Astrocyte of the cerebellum (primary cell): ENCODE results near the gene ALDH5A1.

ENCODE experiments used
- DNase-seq: peaks from one replicate; pipeline ENCODE4 v3.0.0-alpha.2; 2011; ENCODE audit warnings: low read depth
- H3K4me3 ChIP-seq: 2 replicates; pipeline ENCODE4 v1.5.1; 2011; ENCODE audit warnings: mild to moderate bottlenecking, low read depth, low read length, moderate library complexity
- in situ Hi-C: cut with HindIII; loops from 2 replicates; pipeline ENCODE4 v1.10.0; 2017; ENCODE audit warnings: low sequenced_read_pairs
- TF ChIP-seq, protein P1 (sequence below): IDR thresholded peaks from 2 replicates; pipeline ENCODE4 v1.5.1; 2012; ENCODE audit warnings: low read length, low read depth, moderate library complexity, mild to moderate bottlenecking; ENCODE audit errors: missing control alignments

The ALDH5A1 gene

DNA sequence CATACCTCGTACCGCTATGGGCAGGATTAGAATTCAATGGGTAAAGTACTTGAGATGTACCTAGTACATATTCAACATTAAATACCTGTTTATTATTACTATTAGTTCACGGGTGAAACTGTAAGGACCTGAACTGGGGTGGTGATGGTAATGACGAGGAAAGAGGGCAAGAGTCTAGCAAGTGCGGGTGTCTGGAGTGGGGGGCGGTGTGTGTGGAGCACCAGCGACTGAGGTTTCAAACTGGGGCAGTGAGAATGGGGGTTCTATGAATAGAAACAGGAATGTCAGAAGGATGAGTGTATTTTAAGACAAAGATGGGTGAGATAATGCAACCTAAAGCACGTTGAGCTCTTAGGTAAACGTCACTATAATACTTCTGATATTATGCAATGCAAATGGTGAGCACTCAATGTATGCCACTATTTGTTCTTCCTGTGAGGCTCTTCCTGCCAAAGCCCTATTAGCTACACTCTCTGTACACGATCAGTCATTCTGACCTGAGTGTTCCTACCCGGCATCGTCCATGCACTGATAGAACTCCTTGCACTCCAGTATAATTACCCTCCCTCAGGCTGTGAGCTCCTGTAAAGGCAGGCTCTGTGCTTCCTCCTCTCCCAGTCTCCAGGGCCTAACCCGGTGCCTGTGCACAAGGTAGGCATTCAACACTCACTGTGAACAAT is 55.0 kb downstream of the ALDH5A1 start:
- no peak for DNase-seq
- in situ Hi-C loops, result no loop called here
- TF ChIP-seq, protein P1, sequence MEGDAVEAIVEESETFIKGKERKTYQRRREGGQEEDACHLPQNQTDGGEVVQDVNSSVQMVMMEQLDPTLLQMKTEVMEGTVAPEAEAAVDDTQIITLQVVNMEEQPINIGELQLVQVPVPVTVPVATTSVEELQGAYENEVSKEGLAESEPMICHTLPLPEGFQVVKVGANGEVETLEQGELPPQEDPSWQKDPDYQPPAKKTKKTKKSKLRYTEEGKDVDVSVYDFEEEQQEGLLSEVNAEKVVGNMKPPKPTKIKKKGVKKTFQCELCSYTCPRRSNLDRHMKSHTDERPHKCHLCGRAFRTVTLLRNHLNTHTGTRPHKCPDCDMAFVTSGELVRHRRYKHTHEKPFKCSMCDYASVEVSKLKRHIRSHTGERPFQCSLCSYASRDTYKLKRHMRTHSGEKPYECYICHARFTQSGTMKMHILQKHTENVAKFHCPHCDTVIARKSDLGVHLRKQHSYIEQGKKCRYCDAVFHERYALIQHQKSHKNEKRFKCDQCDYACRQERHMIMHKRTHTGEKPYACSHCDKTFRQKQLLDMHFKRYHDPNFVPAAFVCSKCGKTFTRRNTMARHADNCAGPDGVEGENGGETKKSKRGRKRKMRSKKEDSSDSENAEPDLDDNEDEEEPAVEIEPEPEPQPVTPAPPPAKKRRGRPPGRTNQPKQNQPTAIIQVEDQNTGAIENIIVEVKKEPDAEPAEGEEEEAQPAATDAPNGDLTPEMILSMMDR, result no peak
- H3K4me3 ChIP-seq, result no peak overlapping the region

DNA sequence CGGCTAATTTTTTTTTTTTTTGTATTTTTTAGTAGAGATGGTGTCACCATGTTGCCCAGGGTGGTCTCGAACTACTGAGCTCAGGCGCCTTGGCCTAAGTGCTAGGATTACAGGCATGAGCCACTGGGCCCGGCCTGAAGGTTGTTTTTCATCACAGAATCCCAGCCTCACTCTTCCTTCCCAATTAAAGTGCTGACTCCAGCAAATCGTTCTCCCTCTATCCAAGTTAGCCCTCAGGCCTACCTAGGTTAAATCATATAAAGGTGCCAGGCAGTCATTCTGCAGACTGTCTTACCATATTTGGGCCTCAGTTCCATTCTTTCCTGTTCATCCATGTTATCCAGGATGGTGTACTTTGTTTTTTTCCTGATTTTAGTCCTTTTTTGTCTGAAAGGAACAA is 56.4 kb downstream of the ALDH5A1 start:
- no peak overlapping the region for H3K4me3 ChIP-seq
- TF ChIP-seq, protein P1, result no peak
- no peak for DNase-seq
- in situ Hi-C loops, result no loop called here

DNA sequence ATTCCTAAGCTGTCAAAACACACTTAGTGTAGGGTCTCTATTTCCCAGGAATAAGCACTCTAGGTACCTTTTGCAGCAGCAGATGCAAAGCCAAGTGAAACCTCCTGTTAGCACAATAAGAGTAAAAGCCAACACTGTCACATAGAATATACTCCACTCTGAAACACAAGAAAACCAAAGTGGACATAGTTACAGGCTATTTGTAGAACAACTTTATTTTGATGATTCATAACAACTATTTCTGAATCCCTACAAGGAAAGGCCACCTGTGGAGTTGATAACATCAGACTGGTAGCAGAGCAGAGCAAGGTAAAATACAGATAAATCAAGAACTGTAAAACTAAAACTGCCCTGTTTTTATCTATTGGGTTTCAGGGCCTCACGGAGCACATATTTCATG is 59.7 kb downstream of the ALDH5A1 start:
- in situ Hi-C loops, result no loop called here
- no peak for DNase-seq
- H3K4me3 ChIP-seq, result no peak overlapping the region
- TF ChIP-seq, protein P1, result no peak

DNA sequence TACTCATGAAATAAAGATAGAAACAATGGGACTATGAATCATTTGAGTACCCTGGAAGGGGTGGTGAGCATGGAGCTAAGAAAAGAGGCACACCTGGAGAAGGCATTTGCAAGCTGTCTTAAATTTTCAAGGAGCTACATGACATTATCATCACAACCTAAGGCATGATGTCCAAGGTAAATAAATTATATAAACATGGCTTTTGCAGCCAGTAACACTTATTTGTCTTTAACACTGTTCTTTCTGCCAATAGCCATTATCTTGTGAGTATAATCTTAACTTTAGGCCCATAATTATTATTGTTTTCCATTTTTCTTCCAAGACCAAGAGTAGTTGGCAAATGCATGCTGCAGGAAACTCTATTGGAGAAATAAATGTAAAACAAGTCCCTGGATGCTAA is 63.7 kb downstream of the ALDH5A1 start:
- in situ Hi-C loops, result no loop called here
- no peak overlapping the region for H3K4me3 ChIP-seq
- TF ChIP-seq, protein P1, result no peak
- no peak for DNase-seq

DNA sequence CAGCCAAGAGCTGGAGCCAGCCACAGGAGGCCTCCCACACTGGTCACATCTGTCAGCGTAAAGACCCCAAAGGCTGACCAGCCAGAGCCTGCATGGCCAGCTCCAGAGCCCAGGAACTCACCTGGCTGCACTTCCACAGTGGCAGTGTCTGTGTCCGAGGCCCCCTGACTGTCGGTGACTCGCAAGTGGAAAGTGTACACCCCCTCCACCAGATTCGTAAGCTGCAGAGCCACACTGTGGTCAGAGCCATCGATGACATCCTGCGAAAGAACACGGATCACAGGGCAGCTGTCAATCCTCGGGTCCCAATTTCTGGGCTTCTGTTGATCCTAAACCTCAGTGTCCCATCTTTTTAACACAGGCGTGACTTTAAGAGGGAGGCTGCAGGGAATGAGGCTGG is 69.3 kb downstream of the ALDH5A1 start:
- TF ChIP-seq, protein P1, result no peak
- no peak for DNase-seq
- in situ Hi-C loops, result no loop called here
- H3K4me3 ChIP-seq, result no peak overlapping the region

DNA sequence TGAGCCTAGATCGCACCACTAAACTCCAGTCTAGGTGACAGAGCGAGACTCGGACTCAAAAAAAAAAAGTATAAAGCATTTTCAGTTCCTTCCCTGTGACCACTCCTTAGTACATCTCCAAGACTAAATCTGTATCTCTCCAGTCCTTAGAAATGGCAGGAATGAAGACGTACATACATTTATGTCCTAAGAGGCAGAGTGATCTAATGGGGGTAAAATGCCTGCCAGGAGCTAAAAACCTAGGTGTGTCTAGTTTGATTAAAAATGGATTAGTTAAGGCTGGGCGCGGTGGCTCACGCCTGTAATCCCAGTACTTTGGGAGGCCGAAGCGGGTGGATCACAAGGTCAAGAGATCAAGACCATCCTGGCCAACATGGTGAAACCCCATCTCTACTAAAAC is 70.4 kb downstream of the ALDH5A1 start:
- in situ Hi-C loops, result no loop called here
- DNase-seq, result no peak
- no peak overlapping the region for H3K4me3 ChIP-seq
- TF ChIP-seq, protein P1, result no peak
